ENCODE data around the gene MAPKAPK2. TPM values are rescaled to one million over a fixed set of nuclear protein-coding genes. Genes with fewer than 3 reads are reported as not detected.
A peak's percentile ranks its signal among the peaks of the same experiment; 100 is the strongest.

Gene MAPKAPK2
- total and polyA plus RNA-seq, 2 donors (not counting 1 experiment from before 2014, with no cell fraction given) = 60.3 to 85.8 TPM

- DNase-seq = no peak
- H2AFZ ChIP-seq (ENCODE audit: insufficient read depth, low read depth, low read length, poor library complexity, severe bottlenecking) = no peak overlapping the region
- peaks cover 2 to 24% of the 10 kb centered on the region in 2 experiments for H3K36me3 ChIP-seq (replicated peaks in 1 of 2; ENCODE audit: control extremely low read depth in 1 of 2, control insufficient read depth in 1 of 2, extremely low read depth in 1 of 2, insufficient read depth in 2 of 2, low read length in 1 of 2)
- Mint-ChIP-seq H3K4me1 (peaks cover 65% of the 10 kb centered on the region), H3K27ac (peak overlapping the region; percentile 50), H3K27me3 (no peaks in the 10 kb centered on the region), H3K4me3 (no peak overlapping the region), H3K9me3 (ENCODE audit: insufficient read depth) (no peaks in the 10 kb centered on the region)
- H3K4me1 ChIP-seq (ENCODE audit: control insufficient read depth in 2 of 2, insufficient read depth in 2 of 2, low read length in 2 of 2) = peaks cover 34 to 54% of the 10 kb centered on the region in 2 donors
- POLR2A ChIA-PET = interaction anchor here (1.6 kb wide), 1 partner anchor 66 kb away, joined by 3 read pairs; no protein-coding TSS in a partner anchor
- ATAC-seq (ENCODE audit: low read depth) = no peak
- no peaks in the 10 kb centered on the region for H3K27me3 ChIP-seq (replicated peaks in 1 of 4; ENCODE audit: control extremely low read depth in 1 of 4, control insufficient read depth in 3 of 4, insufficient read depth in 4 of 4, low read length in 3 of 4)
- TF ChIP-seq CTCF (IDR thresholded peaks at IDR 0.05) (no peak), EZH2 (IDR thresholded peaks at IDR 0.05; ENCODE audit: borderline replicate concordance, insufficient read depth, low read depth, low read length, poor library complexity, severe bottlenecking) (no peak)
- 82% methylated on average over 11 of the region's 14 CpGs for WGBS (ENCODE audit: insufficient coverage)
- H3K9ac ChIP-seq (ENCODE audit: low read length) = no peak overlapping the region
- H3K79me2 ChIP-seq (ENCODE audit: control insufficient read depth, insufficient read depth, low read length) = no peaks in the 10 kb centered on the region
- intact Hi-C loops (cut with micrococcal nuclease) = no loop called here
- H3K4me3 ChIP-seq (ENCODE audit: control extremely low read depth in 1 of 5, extremely low read depth in 1 of 5, insufficient read depth in 1 of 5, low read depth in 2 of 5, low read length in 4 of 5) = no peak overlapping the region
- CTCF ChIA-PET = interaction anchor here (0.7 to 9.2 kb wide), 11 partner anchors 11 to 245 kb away, joined by 3 to 278 read pairs (median 25); partner anchors contain the start of genes IL10 and IL19
- H4K20me1 ChIP-seq (ENCODE audit: control insufficient read depth, insufficient read depth, low read length, poor library complexity, severe bottlenecking) = peaks cover 9% of the 10 kb centered on the region
- H3K27ac ChIP-seq (ENCODE audit: low read length in 2 of 2) = no peak overlapping the region
- H3K4me2 ChIP-seq (replicated peaks; ENCODE audit: low read depth, low read length, poor library complexity, severe bottlenecking) = no peak overlapping the region
- H3K9me3 ChIP-seq (ENCODE audit: control extremely low read depth in 1 of 3, control insufficient read depth in 2 of 3, insufficient read depth in 1 of 3, low read length in 2 of 3) = no peaks in the 10 kb centered on the region
These were observed 52.4 kb downstream of the MAPKAPK2 start for GRCh38 chr1:206736878-206737728.

DNA sequence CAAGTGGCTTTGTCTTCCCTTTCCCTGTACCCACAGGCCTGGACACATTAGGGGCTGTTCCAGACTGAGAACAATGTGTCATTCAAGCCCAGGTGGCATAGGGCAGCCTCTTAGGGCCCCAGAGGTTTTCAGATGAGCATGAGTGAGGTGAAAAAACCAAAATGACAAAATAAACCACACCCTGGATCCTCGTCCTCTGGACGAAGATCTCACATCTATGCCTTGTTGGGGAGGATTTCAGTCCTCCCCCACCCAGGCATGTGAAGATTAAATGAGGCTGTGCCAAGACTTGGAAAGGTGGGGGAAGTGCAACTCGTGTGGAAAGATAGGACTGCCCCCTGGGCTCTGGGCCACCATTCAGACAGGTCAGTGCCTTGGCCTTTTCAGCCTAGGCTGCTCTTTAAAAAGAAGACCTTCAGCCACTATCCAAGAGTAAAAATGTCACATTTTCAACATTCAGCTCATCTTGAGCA, 53.1 kb downstream of the MAPKAPK2 start:
- Mint-ChIP-seq H3K4me1 (peaks cover 72% of the 10 kb centered on the region), H3K4me3 (no peak overlapping the region), H3K27me3 (no peaks in the 10 kb centered on the region), H3K9me3 (ENCODE audit: insufficient read depth) (no peaks in the 10 kb centered on the region), H3K27ac (peak overlapping the region; percentile 50)
- CTCF ChIA-PET = interaction anchor here (0.8 to 9.2 kb wide), 8 partner anchors 11 to 244 kb away, joined by 3 to 278 read pairs (median 4); partner anchors contain the start of gene IL19
- ATAC-seq (ENCODE audit: low read depth) = no peak
- no peak overlapping the region for H3K4me3 ChIP-seq (ENCODE audit: control extremely low read depth in 1 of 5, extremely low read depth in 1 of 5, insufficient read depth in 1 of 5, low read depth in 2 of 5, low read length in 4 of 5)
- POLR2A ChIA-PET = no interaction called here
- peaks cover 9% of the 10 kb centered on the region for H4K20me1 ChIP-seq (ENCODE audit: control insufficient read depth, insufficient read depth, low read length, poor library complexity, severe bottlenecking)
- H3K27ac ChIP-seq (ENCODE audit: low read length in 2 of 2) = no peak overlapping the region
- H3K4me1 ChIP-seq (ENCODE audit: control insufficient read depth in 2 of 2, insufficient read depth in 2 of 2, low read length in 2 of 2) = peaks cover 34 to 58% of the 10 kb centered on the region in 2 donors
- no peaks in the 10 kb centered on the region for H3K9me3 ChIP-seq (ENCODE audit: control extremely low read depth in 1 of 3, control insufficient read depth in 2 of 3, insufficient read depth in 1 of 3, low read length in 2 of 3)
- WGBS (ENCODE audit: insufficient coverage) = 80% methylated on average over 1 of the region's 3 CpGs
- TF ChIP-seq CTCF (IDR thresholded peaks at IDR 0.05) = no peak
- no peak for TF ChIP-seq EZH2 (IDR thresholded peaks at IDR 0.05; ENCODE audit: borderline replicate concordance, insufficient read depth, low read depth, low read length, poor library complexity, severe bottlenecking)
- DNase-seq = no peak
- H3K4me2 ChIP-seq (replicated peaks; ENCODE audit: low read depth, low read length, poor library complexity, severe bottlenecking) = no peak overlapping the region
- H3K9ac ChIP-seq (ENCODE audit: low read length) = no peak overlapping the region
- H3K36me3 ChIP-seq (replicated peaks in 1 of 2; ENCODE audit: control extremely low read depth in 1 of 2, control insufficient read depth in 1 of 2, extremely low read depth in 1 of 2, insufficient read depth in 2 of 2, low read length in 1 of 2) = peaks cover 2 to 17% of the 10 kb centered on the region in 2 experiments
- no peaks in the 10 kb centered on the region for H3K79me2 ChIP-seq (ENCODE audit: control insufficient read depth, insufficient read depth, low read length)
- no peak overlapping the region for H2AFZ ChIP-seq (ENCODE audit: insufficient read depth, low read depth, low read length, poor library complexity, severe bottlenecking)
- intact Hi-C loops (cut with micrococcal nuclease) = no loop called here
- H3K27me3 ChIP-seq (replicated peaks in 1 of 4; ENCODE audit: control extremely low read depth in 1 of 4, control insufficient read depth in 3 of 4, insufficient read depth in 4 of 4, low read length in 3 of 4) = no peaks in the 10 kb centered on the region
